ENCODE data around the gene MAEL.
A peak's percentile ranks its signal among the peaks of the same experiment; 100 is the strongest.

MAEL gene

GRCh38 chr1:166988974-166989515, at the start of gene MAEL:
TSS of gene MAEL (plus strand) at chr1:166989280. CDS start at chr1:166989353, 73 bp downstream.
- DNase-seq (ENCODE audit: low read depth) = peak; percentile 2
- TF ChIP-seq CTCF (conservative IDR thresholded peaks at IDR 0.05; ENCODE audit: control insufficient read depth, insufficient read depth, low read depth, low read length) = no peak

GRCh38 chr1:166939741-166940375, 49.2 kb upstream of the MAEL start:
- no peak for TF ChIP-seq CTCF (conservative IDR thresholded peaks at IDR 0.05; ENCODE audit: control insufficient read depth, insufficient read depth, low read depth, low read length)
- no peak for DNase-seq (ENCODE audit: low read depth)
- H3K4me3 ChIP-seq (ENCODE audit: control insufficient read depth, low read depth, low read length) = no peak overlapping the region

More at GRCh38 chr1:166988974-166989515, at the start of gene MAEL:
- no peak within 1 kb of the TSS for H3K4me3 ChIP-seq (ENCODE audit: control insufficient read depth, low read depth, low read length)

GRCh38 chr1:166944186-166944967, 44.7 kb upstream of the MAEL start:
- no peak for DNase-seq (ENCODE audit: low read depth)
- no peak overlapping the region for H3K4me3 ChIP-seq (ENCODE audit: control insufficient read depth, low read depth, low read length)
- no peak for TF ChIP-seq CTCF (conservative IDR thresholded peaks at IDR 0.05; ENCODE audit: control insufficient read depth, insufficient read depth, low read depth, low read length)

- no peak overlapping the region for H3K4me3 ChIP-seq (ENCODE audit: control insufficient read depth, low read depth, low read length)
- peak; percentile 23 for DNase-seq (ENCODE audit: low read depth)
- no peak for TF ChIP-seq CTCF (conservative IDR thresholded peaks at IDR 0.05; ENCODE audit: control insufficient read depth, insufficient read depth, low read depth, low read length)
These were observed 41.6 kb upstream of the MAEL start for GRCh38 chr1:166947398-166948043.

GRCh38 chr1:166948856-166949350, 40.2 kb upstream of the MAEL start:
- H3K4me3 ChIP-seq (ENCODE audit: control insufficient read depth, low read depth, low read length) = no peak overlapping the region
- TF ChIP-seq CTCF (conservative IDR thresholded peaks at IDR 0.05; ENCODE audit: control insufficient read depth, insufficient read depth, low read depth, low read length) = no peak
- DNase-seq (ENCODE audit: low read depth) = no peak

GRCh38 chr1:166950156-166950555, 38.9 kb upstream of the MAEL start:
- TF ChIP-seq CTCF (conservative IDR thresholded peaks at IDR 0.05; ENCODE audit: control insufficient read depth, insufficient read depth, low read depth, low read length) = no peak
- H3K4me3 ChIP-seq (ENCODE audit: control insufficient read depth, low read depth, low read length) = no peak overlapping the region
- DNase-seq (ENCODE audit: low read depth) = no peak

Data from fibroblast of mammary gland (primary cell).